NB4 (cell line): ENCODE measurements around the gene TMEM30A.

Source experiments
- DNase-seq: peaks from one replicate; pipeline ENCODE4 v3.0.0; 2010; ENCODE audit warnings: low read depth
- H3K4me3 ChIP-seq: one replicate; pipeline ENCODE4 v1.5.1; 2011; ENCODE audit warnings: mild to moderate bottlenecking, low read depth, low read length, moderate library complexity
- MYC ChIP-seq: IDR thresholded peaks from 2 replicates; pipeline ENCODE4 v1.6.1; 2011; ENCODE audit warnings: low read depth, low read length
- POLR2A ChIP-seq: IDR thresholded peaks from 2 replicates; pipeline ENCODE4 v1.6.1; 2011; ENCODE audit warnings: mild to moderate bottlenecking; ENCODE audit not compliant: insufficient read length; ENCODE audit errors: extremely low read depth
- TF ChIP-seq, protein P1 (sequence below): IDR thresholded peaks from 2 replicates; pipeline ENCODE4 v1.6.1; 2011; ENCODE audit warnings: low read depth, low read length
- TF ChIP-seq, protein P2 (sequence below): IDR thresholded peaks from one replicate; pipeline ENCODE4 v1.5.1; 2012; ENCODE audit warnings: low read depth, low read length

TMEM30A gene

DNA sequence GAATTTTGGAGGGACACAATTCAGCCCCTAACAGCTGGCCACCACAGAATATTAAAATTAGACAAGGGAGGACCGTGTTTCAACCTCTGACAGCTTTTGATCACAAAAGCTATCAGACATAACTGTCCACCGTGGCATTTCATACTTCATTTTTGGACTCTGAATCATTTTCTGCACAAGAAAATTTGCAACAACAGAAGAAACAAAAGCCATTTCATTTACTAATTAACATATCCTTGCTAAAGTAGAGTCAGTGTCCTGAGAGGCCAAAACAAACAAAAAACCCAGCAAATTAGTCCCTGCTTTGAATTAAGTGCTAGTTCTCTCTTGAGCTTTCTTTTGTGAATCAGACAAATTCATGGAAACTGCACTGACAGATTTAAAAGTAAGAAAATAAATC is 61.2 kb downstream of the TMEM30A start:
- no peak for TF ChIP-seq MYC
- TF ChIP-seq, protein P1, sequence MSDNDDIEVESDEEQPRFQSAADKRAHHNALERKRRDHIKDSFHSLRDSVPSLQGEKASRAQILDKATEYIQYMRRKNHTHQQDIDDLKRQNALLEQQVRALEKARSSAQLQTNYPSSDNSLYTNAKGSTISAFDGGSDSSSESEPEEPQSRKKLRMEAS = no peak
- TF ChIP-seq POLR2A = no peak
- TF ChIP-seq, protein P2, sequence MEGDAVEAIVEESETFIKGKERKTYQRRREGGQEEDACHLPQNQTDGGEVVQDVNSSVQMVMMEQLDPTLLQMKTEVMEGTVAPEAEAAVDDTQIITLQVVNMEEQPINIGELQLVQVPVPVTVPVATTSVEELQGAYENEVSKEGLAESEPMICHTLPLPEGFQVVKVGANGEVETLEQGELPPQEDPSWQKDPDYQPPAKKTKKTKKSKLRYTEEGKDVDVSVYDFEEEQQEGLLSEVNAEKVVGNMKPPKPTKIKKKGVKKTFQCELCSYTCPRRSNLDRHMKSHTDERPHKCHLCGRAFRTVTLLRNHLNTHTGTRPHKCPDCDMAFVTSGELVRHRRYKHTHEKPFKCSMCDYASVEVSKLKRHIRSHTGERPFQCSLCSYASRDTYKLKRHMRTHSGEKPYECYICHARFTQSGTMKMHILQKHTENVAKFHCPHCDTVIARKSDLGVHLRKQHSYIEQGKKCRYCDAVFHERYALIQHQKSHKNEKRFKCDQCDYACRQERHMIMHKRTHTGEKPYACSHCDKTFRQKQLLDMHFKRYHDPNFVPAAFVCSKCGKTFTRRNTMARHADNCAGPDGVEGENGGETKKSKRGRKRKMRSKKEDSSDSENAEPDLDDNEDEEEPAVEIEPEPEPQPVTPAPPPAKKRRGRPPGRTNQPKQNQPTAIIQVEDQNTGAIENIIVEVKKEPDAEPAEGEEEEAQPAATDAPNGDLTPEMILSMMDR = no peak
- no peak for DNase-seq
- no peak overlapping the region for H3K4me3 ChIP-seq

DNA sequence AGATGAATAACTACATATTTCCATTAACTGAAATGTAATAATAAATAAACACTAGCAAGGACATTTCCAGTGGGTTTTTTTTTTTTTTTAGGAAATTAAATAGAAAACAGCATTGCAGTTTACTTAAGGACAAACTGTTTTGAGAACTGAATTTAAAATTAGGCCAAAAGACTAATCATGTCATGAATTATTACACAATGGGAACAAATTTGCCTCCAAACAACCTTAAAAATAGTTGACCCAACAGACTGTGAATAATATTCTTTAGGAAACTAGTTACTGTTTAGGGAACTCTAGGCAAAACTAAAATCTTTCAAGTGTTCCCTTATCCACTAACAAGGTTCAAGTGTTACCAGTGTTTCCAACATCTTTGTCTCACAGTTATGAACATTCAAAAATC is 62.3 kb downstream of the TMEM30A start:
- no peak for TF ChIP-seq MYC
- TF ChIP-seq, protein P2 = no peak
- TF ChIP-seq, protein P1 = no peak
- TF ChIP-seq POLR2A = no peak
- no peak overlapping the region for H3K4me3 ChIP-seq
- no peak for DNase-seq

DNA sequence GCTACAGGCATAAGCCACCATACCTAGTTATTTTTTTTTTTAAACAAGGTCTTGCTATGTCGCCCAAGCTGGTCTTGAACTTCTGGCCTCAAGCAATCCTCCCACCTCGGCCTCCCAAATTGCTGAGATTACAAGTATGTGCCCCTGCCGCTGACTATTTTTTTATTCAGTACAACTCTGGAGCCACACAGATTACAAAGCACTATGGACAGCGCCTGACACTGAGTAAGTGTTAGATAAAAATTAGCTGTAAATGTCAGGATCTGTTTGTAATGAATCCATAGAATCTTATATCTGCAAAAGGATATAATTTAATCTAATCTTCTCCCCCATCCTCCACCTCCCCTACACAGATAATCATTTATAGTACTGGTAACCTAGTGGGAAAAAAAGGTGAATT is 63.5 kb downstream of the TMEM30A start:
- TF ChIP-seq MYC (no peak), POLR2A (no peak)
- TF ChIP-seq, protein P1 = no peak
- TF ChIP-seq, protein P2 = no peak
- no peak for DNase-seq
- no peak overlapping the region for H3K4me3 ChIP-seq

DNA sequence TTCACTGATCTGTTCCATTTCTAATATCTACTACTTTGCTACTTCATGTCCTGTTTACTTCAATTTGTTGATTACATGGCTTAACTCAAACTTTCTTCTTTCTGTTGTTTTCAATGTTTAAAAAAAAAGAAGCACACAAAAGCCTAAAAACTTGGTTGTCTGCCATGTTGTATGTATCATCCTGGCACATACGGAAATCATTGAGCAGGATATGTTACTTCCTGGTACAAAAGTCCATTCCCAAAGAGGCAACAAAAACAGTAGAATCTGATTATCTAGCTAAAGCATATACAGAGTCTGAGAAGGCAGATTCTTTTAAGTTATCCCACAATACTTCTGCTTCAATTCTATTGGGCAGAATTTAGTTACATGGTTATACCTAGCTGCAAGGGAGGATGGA is 64.2 kb downstream of the TMEM30A start:
- H3K4me3 ChIP-seq = no peak overlapping the region
- no peak for TF ChIP-seq MYC
- TF ChIP-seq, protein P1 = no peak
- TF ChIP-seq, protein P2 = no peak
- TF ChIP-seq POLR2A = no peak
- no peak for DNase-seq

DNA sequence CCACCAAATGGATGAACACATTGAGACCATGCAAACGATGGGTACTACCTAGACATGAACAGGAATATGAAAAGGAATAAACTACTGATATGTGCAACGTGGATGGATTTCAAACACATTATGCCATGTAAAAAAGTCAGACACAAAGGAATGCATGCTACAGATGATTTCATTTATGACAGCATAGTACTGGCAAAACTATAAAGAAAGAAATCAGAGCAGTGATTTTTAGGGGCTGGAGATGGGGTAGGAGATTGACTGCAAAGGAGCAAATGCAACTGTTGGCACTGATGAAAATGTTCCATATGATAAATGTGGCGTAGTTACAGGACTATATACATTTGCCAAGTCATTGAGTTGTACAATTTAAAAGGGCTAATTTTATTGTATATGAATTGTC is 65.3 kb downstream of the TMEM30A start:
- DNase-seq = no peak
- H3K4me3 ChIP-seq = no peak overlapping the region
- TF ChIP-seq POLR2A (no peak), MYC (no peak)
- TF ChIP-seq, protein P2 = no peak
- TF ChIP-seq, protein P1 = no peak

DNA sequence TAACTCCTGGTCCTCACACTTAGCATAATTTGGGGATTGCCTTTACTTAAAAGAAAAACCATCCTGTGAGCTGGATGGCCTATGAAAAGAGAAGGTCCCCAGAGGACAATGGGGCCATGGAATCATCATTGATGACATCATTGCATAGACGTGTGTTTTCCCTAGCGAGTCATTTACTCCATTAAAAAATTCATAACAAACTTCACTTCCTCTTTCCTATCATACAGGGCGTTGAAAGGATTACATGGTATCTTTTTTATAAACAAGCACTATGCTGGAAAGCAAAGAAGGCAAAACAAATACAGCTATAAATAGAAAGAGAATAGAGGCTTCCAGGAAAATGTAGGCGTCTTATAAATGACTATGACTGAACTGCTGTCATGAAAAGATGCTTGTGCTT is 67.4 kb downstream of the TMEM30A start:
- TF ChIP-seq, protein P1 = no peak
- TF ChIP-seq, protein P2 = no peak
- TF ChIP-seq POLR2A = no peak
- TF ChIP-seq MYC = no peak
- no peak for DNase-seq
- H3K4me3 ChIP-seq = no peak overlapping the region
